Neuronal stem cell (in vitro differentiated cells): ENCODE results near the gene FBXO10.

ENCODE experiments used
- DNase-seq: peaks from one replicate; pipeline ENCODE4 v3.0.0-alpha.2; 2013; ENCODE audit warnings: low spot score
- H2AFZ ChIP-seq: one replicate; pipeline ENCODE4 v1.6.1; 2013; ENCODE audit warnings: mild to moderate bottlenecking, low read length, inconsistent platforms
- H2AK5ac ChIP-seq: 2 replicates; pipeline ENCODE4 v1.6.1; 2013; ENCODE audit warnings: low read depth, mild to moderate bottlenecking, inconsistent platforms, low read length, moderate library complexity, mixed read lengths
- H2BK120ac ChIP-seq: 2 replicates; pipeline ENCODE4 v1.6.1; 2013; ENCODE audit warnings: low read depth, mild to moderate bottlenecking, inconsistent platforms, low read length, moderate library complexity, mixed read lengths
- H2BK12ac ChIP-seq: one replicate; pipeline ENCODE4 v1.6.1; 2013; ENCODE audit warnings: low read length, inconsistent platforms
- H2BK15ac ChIP-seq: 2 replicates; pipeline ENCODE4 v1.6.1; 2013; ENCODE audit warnings: mild to moderate bottlenecking, low read length, inconsistent platforms, mixed read lengths
- H2BK5ac ChIP-seq: one replicate; pipeline ENCODE4 v1.6.1; 2013; ENCODE audit warnings: inconsistent platforms, mild to moderate bottlenecking, low read length, moderate library complexity
- H3K14ac ChIP-seq: one replicate; pipeline ENCODE4 v1.6.1; 2013; ENCODE audit warnings: low read length, inconsistent platforms
- H3K18ac ChIP-seq: 2 replicates; pipeline ENCODE4 v1.6.1; 2013; ENCODE audit warnings: low read length, inconsistent platforms
- H3K23ac ChIP-seq: 2 replicates; pipeline ENCODE4 v1.6.1; 2013; ENCODE audit warnings: low read depth, mild to moderate bottlenecking, mixed read lengths, low read length, inconsistent platforms; ENCODE audit not compliant: poor library complexity
- H3K27ac ChIP-seq: replicated peaks from 3 replicates; pipeline ENCODE4 v1.5.1; 2013; ENCODE audit warnings: low read length, inconsistent platforms
- H3K27me3 ChIP-seq, 3 experiments: 2 replicates each; pipeline ENCODE4 v1.6.1; 2013; ENCODE audit warnings: low read length in 3 of 3, mild to moderate bottlenecking in 2 of 3, inconsistent platforms in 1 of 3, low read depth in 1 of 3, mixed read lengths in 1 of 3, moderate library complexity in 1 of 3; ENCODE audit not compliant: control insufficient read depth in 3 of 3, insufficient read depth in 3 of 3
- H3K36me3 ChIP-seq, 2 donors: replicated peaks in 1 of 2; 2 replicates each; pipeline ENCODE4 v1.6.1; 2013; ENCODE audit warnings: low read length in 2 of 2; ENCODE audit not compliant: control insufficient read depth in 2 of 2, insufficient read depth in 2 of 2
- H3K4ac ChIP-seq: 2 replicates; pipeline ENCODE4 v1.6.1; 2013; ENCODE audit warnings: inconsistent platforms, mild to moderate bottlenecking, low read length, moderate library complexity
- H3K4me1 ChIP-seq, 2 donors: 1 replicate in 1 of 2; 2 replicates in 1 of 2; pipeline ENCODE4 v1.6.1; 2013; ENCODE audit warnings: low read length in 2 of 2, low read depth in 1 of 2; ENCODE audit not compliant: control insufficient read depth in 2 of 2, insufficient read depth in 1 of 2
- H3K4me2 ChIP-seq: one replicate; pipeline ENCODE4 v1.6.1; 2013; ENCODE audit warnings: mild to moderate bottlenecking, low read length, inconsistent platforms; ENCODE audit not compliant: insufficient read depth, poor library complexity, severe bottlenecking
- H3K4me3 ChIP-seq, 2 donors: 2 replicates each; pipeline ENCODE4 v1.5.1; 2013; ENCODE audit warnings: low read length in 2 of 2, mild to moderate bottlenecking in 2 of 2, inconsistent platforms in 1 of 2, moderate library complexity in 1 of 2
- H3K79me1 ChIP-seq: one replicate; pipeline ENCODE4 v1.6.1; 2013; ENCODE audit warnings: low read depth, mild to moderate bottlenecking, inconsistent platforms, low read length, moderate library complexity
- H3K9ac ChIP-seq: one replicate; pipeline ENCODE4 v1.6.1; 2013; ENCODE audit warnings: mild to moderate bottlenecking, low read depth, low read length, inconsistent platforms; ENCODE audit not compliant: poor library complexity
- H3K9me3 ChIP-seq, 2 donors: replicated peaks in 1 of 2; 2 replicates each; pipeline versions ENCODE3 to v1.6.1; 2013; ENCODE audit warnings: low read length in 2 of 2, mild to moderate bottlenecking in 2 of 2, inconsistent platforms in 1 of 2, low read depth in 1 of 2, mixed read lengths in 1 of 2, moderate library complexity in 1 of 2; ENCODE audit not compliant: control insufficient read depth in 2 of 2, insufficient read depth in 1 of 2
- H4K8ac ChIP-seq: one replicate; pipeline ENCODE4 v1.6.1; 2013; ENCODE audit warnings: low read depth, mild to moderate bottlenecking, inconsistent platforms, low read length, moderate library complexity
- H4K91ac ChIP-seq: one replicate; pipeline ENCODE4 v1.6.1; 2013; ENCODE audit warnings: low read length, low read depth, mild to moderate bottlenecking, inconsistent platforms; ENCODE audit not compliant: poor library complexity
- WGBS, 2 donors: extraction: QIAGEN DNeasy Blood & Tissue Kit; methylation state at CpG; one replicate each; pipeline ENCODE4 v1.1.7; 2013; ENCODE audit warnings: missing lambda C conversion rate in 2 of 2, mixed read lengths in 1 of 2; ENCODE audit not compliant: insufficient read length in 2 of 2, insufficient replicate concordance in 1 of 2; ENCODE audit errors: extremely low coverage in 2 of 2; 5-methylcytosine and 5-hydroxymethylcytosine counted together

FBXO10 gene

DNA sequence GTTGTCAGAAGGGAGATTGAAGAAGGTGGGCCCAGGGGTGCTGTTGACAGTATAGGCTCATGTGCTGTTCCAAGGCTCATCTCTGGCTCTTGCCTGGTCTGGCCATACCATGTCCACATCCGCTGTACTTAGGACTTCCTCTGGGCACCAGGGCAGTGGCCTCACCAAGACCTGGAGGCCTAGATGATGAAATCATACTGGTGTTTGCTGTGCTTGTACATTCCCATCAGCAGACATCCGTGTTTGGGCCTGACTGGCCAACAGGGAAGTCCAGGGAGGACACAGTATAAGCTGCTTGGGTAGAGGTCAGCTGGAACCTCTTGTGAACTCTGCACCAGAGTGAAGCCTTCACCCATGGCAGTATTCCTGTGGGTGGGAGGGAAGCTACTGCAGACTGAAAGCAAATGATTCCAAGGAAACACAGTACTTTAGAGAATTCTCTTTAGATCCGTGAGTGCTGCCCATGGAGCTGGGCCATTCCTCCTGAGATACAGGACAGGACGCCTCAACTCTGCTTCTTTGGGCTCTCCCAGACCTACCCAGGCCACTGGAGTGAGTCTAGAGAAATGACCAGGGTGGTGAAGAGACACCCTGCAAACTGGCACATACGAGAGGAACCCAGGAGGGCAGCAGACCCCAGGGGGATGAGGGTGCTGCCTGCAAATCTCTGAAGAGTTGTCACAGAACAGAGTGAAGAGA is 67.9 kb downstream of the FBXO10 start:
- Histone ChIP-seq H4K91ac (no peak overlapping the region), H3K14ac (no peak overlapping the region), H3K4ac (no peak overlapping the region), H3K23ac (no peak overlapping the region), H4K8ac (no peak overlapping the region), H2BK12ac (no peak overlapping the region), H2BK120ac (no peak overlapping the region), H3K9ac (no peak overlapping the region), H2BK5ac (no peak overlapping the region), H3K4me1 (peaks cover 0 to 3% of the 10 kb centered on the region in 2 donors), H3K4me2 (no peak overlapping the region), H3K27ac (no peak overlapping the region), H2AFZ (no peak overlapping the region), H2BK15ac (no peak overlapping the region), H3K27me3 (peaks cover 0 to 2% (median 0%) of the 10 kb centered on the region in 3 experiments), H3K79me1 (no peaks in the 10 kb centered on the region), H3K18ac (no peak overlapping the region), H3K9me3 (no peaks in the 10 kb centered on the region), H3K4me3 (no peak overlapping the region), H2AK5ac (no peak overlapping the region), H3K36me3 (peaks cover 29 to 79% of the 10 kb centered on the region in 2 donors)
- DNase-seq, result no peak
- no CpG with 5 or more reads among the region's 5 CpGs for WGBS, 2 donors

DNA sequence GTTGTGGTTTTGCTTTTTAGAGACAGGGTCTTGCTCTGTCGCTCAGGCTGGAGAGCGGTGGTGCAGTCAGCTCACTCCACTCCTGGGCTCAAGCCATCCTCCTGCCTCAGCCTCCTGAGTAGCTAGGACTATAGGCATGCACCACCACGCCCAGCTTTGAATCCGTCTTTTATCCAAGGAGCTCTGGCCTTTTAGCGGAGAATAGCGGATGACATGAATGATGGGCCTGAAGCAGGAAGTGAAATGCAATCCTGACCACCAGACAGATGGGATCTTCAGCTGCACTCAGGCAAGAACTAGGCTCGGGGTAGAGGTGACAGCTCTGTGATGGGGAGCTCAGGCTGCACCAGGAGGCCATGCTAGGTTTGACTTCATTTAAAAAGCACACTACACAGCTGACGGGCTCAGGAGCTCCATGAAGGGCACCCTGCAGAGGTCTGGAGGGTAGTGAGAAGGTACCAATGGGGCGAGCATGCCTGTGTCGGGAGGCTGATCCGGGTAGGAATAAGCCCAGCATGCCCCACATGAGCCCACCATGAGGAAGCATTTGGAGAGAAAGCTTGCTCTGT is 68.5 kb downstream of the FBXO10 start:
- no peak overlapping the region for H2AFZ ChIP-seq
- peaks cover 32 to 84% of the 10 kb centered on the region in 2 donors for H3K36me3 ChIP-seq
- H3K4ac ChIP-seq, result no peak overlapping the region
- H3K18ac ChIP-seq, result no peak overlapping the region
- H3K4me2 ChIP-seq, result no peak overlapping the region
- no peak overlapping the region for H3K27ac ChIP-seq
- H4K8ac ChIP-seq, result no peak overlapping the region
- no peak overlapping the region for H2BK15ac ChIP-seq
- DNase-seq, result no peak
- H3K27me3 ChIP-seq, result peaks cover 0 to 2% (median 0%) of the 10 kb centered on the region in 3 experiments
- no peak overlapping the region for H3K14ac ChIP-seq
- no peak overlapping the region for H3K9ac ChIP-seq
- no peak overlapping the region for H2BK12ac ChIP-seq
- WGBS, 2 donors, result no CpG with 5 or more reads among the region's 11 CpGs
- H3K9me3 ChIP-seq, result no peaks in the 10 kb centered on the region
- H2BK5ac ChIP-seq, result no peak overlapping the region
- no peak overlapping the region for H2BK120ac ChIP-seq
- H4K91ac ChIP-seq, result no peak overlapping the region
- H3K79me1 ChIP-seq, result no peaks in the 10 kb centered on the region
- H3K4me3 ChIP-seq, result no peak overlapping the region
- peaks cover 0 to 3% of the 10 kb centered on the region in 2 donors for H3K4me1 ChIP-seq
- no peak overlapping the region for H2AK5ac ChIP-seq
- H3K23ac ChIP-seq, result no peak overlapping the region

DNA sequence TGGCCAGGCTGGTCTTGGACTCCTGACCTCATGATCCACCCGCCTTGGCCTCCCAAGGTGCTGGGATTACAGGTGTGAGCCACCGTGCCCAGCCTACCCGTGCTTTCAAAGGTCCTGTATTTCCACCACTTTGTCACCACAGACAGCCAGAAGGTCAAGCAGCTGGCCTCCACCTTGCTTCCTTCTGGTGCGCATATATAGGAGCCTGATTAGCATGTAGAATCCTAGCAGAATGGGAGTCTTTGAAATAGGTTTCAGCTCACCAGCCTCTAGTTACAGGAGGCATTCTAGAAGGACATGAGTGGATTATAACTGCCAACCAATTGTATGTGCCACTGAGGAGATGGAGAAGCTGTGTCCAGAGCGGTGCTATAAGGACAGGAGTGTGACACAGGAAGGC is 71.6 kb downstream of the FBXO10 start:
- H3K18ac ChIP-seq, result no peak overlapping the region
- H3K9me3 ChIP-seq, result no peaks in the 10 kb centered on the region
- H3K14ac ChIP-seq, result no peak overlapping the region
- no peak for DNase-seq
- H3K27ac ChIP-seq, result no peak overlapping the region
- H4K91ac ChIP-seq, result no peak overlapping the region
- no peaks in the 10 kb centered on the region for H3K27me3 ChIP-seq
- H3K36me3 ChIP-seq, result peaks cover 45 to 95% of the 10 kb centered on the region in 2 donors
- no peaks in the 10 kb centered on the region for H3K4me1 ChIP-seq
- H2BK120ac ChIP-seq, result no peak overlapping the region
- H3K79me1 ChIP-seq, result no peaks in the 10 kb centered on the region
- no CpG with 5 or more reads among the region's 5 CpGs for WGBS, 2 donors
- H3K4me2 ChIP-seq, result no peak overlapping the region
- no peak overlapping the region for H2BK15ac ChIP-seq
- H2BK5ac ChIP-seq, result no peak overlapping the region
- no peak overlapping the region for H2AK5ac ChIP-seq
- no peak overlapping the region for H3K23ac ChIP-seq
- H3K4ac ChIP-seq, result no peak overlapping the region
- no peak overlapping the region for H3K4me3 ChIP-seq
- no peak overlapping the region for H2BK12ac ChIP-seq
- H2AFZ ChIP-seq, result no peak overlapping the region
- no peak overlapping the region for H4K8ac ChIP-seq
- no peak overlapping the region for H3K9ac ChIP-seq

DNA sequence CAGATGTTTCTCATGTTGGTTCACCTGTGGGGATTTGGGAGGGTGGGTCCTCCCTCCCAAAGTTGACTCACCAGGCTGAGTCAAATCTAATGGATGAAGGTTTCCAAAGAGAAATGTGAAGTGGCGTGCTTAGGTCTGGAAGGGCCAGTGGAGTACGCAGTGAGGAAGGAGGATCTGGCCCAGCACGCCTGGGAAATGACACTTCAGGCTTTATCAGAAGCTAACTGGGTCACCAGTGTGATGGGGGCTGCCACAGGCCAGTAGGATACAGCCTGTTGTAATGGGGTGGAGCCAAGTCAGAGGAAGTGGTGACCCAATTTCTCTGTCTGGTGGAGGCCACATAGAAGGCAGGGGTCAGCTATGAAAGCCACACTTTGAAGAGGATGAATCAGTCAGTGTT is 72.4 kb downstream of the FBXO10 start:
- H3K36me3 ChIP-seq, result peaks cover 46 to 95% of the 10 kb centered on the region in 2 donors
- WGBS, 2 donors, result no CpG with 5 or more reads among the region's 3 CpGs

More for the DNA sequence above, 72.4 kb downstream of the FBXO10 start:
- H3K4me2 ChIP-seq, result no peak overlapping the region
- no peak overlapping the region for H2BK120ac ChIP-seq
- H4K8ac ChIP-seq, result no peak overlapping the region
- H3K14ac ChIP-seq, result no peak overlapping the region
- no peaks in the 10 kb centered on the region for H3K79me1 ChIP-seq
- H2AFZ ChIP-seq, result no peak overlapping the region
- no peak overlapping the region for H3K23ac ChIP-seq
- no peak overlapping the region for H3K9ac ChIP-seq
- no peak overlapping the region for H2AK5ac ChIP-seq
- no peak for DNase-seq
- no peaks in the 10 kb centered on the region for H3K27me3 ChIP-seq
- H3K4me1 ChIP-seq, result no peaks in the 10 kb centered on the region
- no peak overlapping the region for H2BK5ac ChIP-seq
- no peak overlapping the region for H2BK15ac ChIP-seq
- H3K4ac ChIP-seq, result no peak overlapping the region
- no peak overlapping the region for H2BK12ac ChIP-seq
- H3K4me3 ChIP-seq, result no peak overlapping the region
- H3K27ac ChIP-seq, result no peak overlapping the region
- H3K9me3 ChIP-seq, result no peaks in the 10 kb centered on the region
- no peak overlapping the region for H4K91ac ChIP-seq
- H3K18ac ChIP-seq, result no peak overlapping the region
